ENCODE measurements around the gene PPM1N. TPM values are rescaled to one million over a fixed set of nuclear protein-coding genes. Genes with fewer than 3 reads are reported as not detected.
A peak's percentile ranks its signal among the peaks of the same experiment; 100 is the strongest.

PPM1N gene
- total RNA-seq, 2 donors from 2014 or later: 1.5 to 7.4 TPM

- peak in 1 of 2 donors; percentile 4 for ATAC-seq
- Mint-ChIP-seq H3K36me3 (peaks cover 0 to 9% of the 10 kb centered on the region in 2 donors), H3K27ac (peak overlapping the region; percentile 96 to 98), H3K9me3 (no peaks in the 10 kb centered on the region)
- peak in 1 of 2 donors; percentile 63 for DNase-seq (ENCODE audit: low spot score in 2 of 2)
Observed at GRCh38 chr19:45468159-45468651, 30.0 kb upstream of the PPM1N start.

- Mint-ChIP-seq H3K9me3 (no peaks in the 10 kb centered on the region), H3K36me3 (peaks cover 0 to 9% of the 10 kb centered on the region in 2 donors), H3K27ac (peak overlapping the region; percentile 96 to 98)
- DNase-seq (ENCODE audit: low spot score in 2 of 2): no peak
- ATAC-seq: peak; percentile 54 to 55
Observed at GRCh38 chr19:45468803-45469131, 29.5 kb upstream of the PPM1N start.

- Mint-ChIP-seq H3K27ac (peak overlapping the region; percentile 96 to 99), H3K36me3 (peaks cover 0 to 9% of the 10 kb centered on the region in 2 donors), H3K9me3 (no peaks in the 10 kb centered on the region)
- DNase-seq (ENCODE audit: low spot score in 2 of 2) (peak; percentile 94), ATAC-seq (peak; percentile 74)
Observed at GRCh38 chr19:45469132-45469944, 28.9 kb upstream of the PPM1N start.

- DNase-seq (ENCODE audit: low spot score in 2 of 2): peak in 1 of 2 donors; percentile 64
- ATAC-seq: peak; percentile 7 to 27
- Mint-ChIP-seq H3K27ac (peak overlapping the region; percentile 96 to 99), H3K36me3 (peaks cover 0 to 9% of the 10 kb centered on the region in 2 donors), H3K9me3 (no peaks in the 10 kb centered on the region)
Observed at GRCh38 chr19:45469945-45470761, 28.1 kb upstream of the PPM1N start.

- DNase-seq (ENCODE audit: low spot score in 2 of 2) (no peak), ATAC-seq (no peak)
- Mint-ChIP-seq H3K27ac (peak overlapping the region; percentile 90 to 96), H3K9me3 (no peaks in the 10 kb centered on the region), H3K36me3 (peaks cover 0 to 9% of the 10 kb centered on the region in 2 donors)
Observed at GRCh38 chr19:45470762-45471081, 27.5 kb upstream of the PPM1N start.

- no peaks in the 10 kb centered on the region for H3K9me3 Mint-ChIP-seq
Observed at GRCh38 chr19:45471111-45471930, 26.9 kb upstream of the PPM1N start.

GRCh38 chr19:45471931-45472562 is 26.2 kb upstream of the PPM1N start:
- H3K9me3 Mint-ChIP-seq: no peaks in the 10 kb centered on the region

More at GRCh38 chr19:45471111-45471930, 26.9 kb upstream of the PPM1N start:
- DNase-seq (ENCODE audit: low spot score in 2 of 2) (no peak), ATAC-seq (no peak)
- H3K27ac Mint-ChIP-seq: peak overlapping the region; percentile 90 to 96
- peaks cover 0 to 9% of the 10 kb centered on the region in 2 donors for H3K36me3 Mint-ChIP-seq

GRCh38 chr19:45472563-45473366 is 25.5 kb upstream of the PPM1N start:
- H3K9me3 Mint-ChIP-seq: no peaks in the 10 kb centered on the region
- peak overlapping the region; percentile 90 to 96 for H3K27ac Mint-ChIP-seq
- H3K36me3 Mint-ChIP-seq: peaks cover 0 to 9% of the 10 kb centered on the region in 2 donors
- ATAC-seq (no peak), DNase-seq (ENCODE audit: low spot score in 2 of 2) (no peak)

More at GRCh38 chr19:45471931-45472562, 26.2 kb upstream of the PPM1N start:
- ATAC-seq (no peak), DNase-seq (ENCODE audit: low spot score in 2 of 2) (no peak)
- H3K27ac Mint-ChIP-seq: peak overlapping the region; percentile 90 to 96
- H3K36me3 Mint-ChIP-seq: peaks cover 0 to 9% of the 10 kb centered on the region in 2 donors

- no peak for ATAC-seq
- Mint-ChIP-seq H3K27ac (peak overlapping the region; percentile 96), H3K9me3 (no peaks in the 10 kb centered on the region), H3K36me3 (peaks cover 0 to 9% of the 10 kb centered on the region in 2 donors)
- no peak for DNase-seq (ENCODE audit: low spot score in 2 of 2)
Observed at GRCh38 chr19:45473367-45473681, 24.9 kb upstream of the PPM1N start.

- H3K9me3 Mint-ChIP-seq: no peaks in the 10 kb centered on the region
- no peak for ATAC-seq
- H3K36me3 Mint-ChIP-seq: peaks cover 0 to 9% of the 10 kb centered on the region in 2 donors
- DNase-seq (ENCODE audit: low spot score in 2 of 2): no peak
- H3K27ac Mint-ChIP-seq: peak overlapping the region; percentile 96
Observed at GRCh38 chr19:45473682-45474605, 24.3 kb upstream of the PPM1N start.

GRCh38 chr19:45474606-45475521 is 23.4 kb upstream of the PPM1N start:
- ATAC-seq (no peak), DNase-seq (ENCODE audit: low spot score in 2 of 2) (no peak)
- Mint-ChIP-seq H3K27ac (peak overlapping the region; percentile 96), H3K9me3 (no peaks in the 10 kb centered on the region), H3K36me3 (peaks cover 0 to 9% of the 10 kb centered on the region in 2 donors)

GRCh38 chr19:45475537-45476291 is 22.5 kb upstream of the PPM1N start:
- H3K9me3 Mint-ChIP-seq: no peaks in the 10 kb centered on the region
- peak overlapping the region in 1 of 2 donors; percentile 96 for H3K27ac Mint-ChIP-seq
- DNase-seq (ENCODE audit: low spot score in 2 of 2): no peak
- H3K36me3 Mint-ChIP-seq: peaks cover 0 to 9% of the 10 kb centered on the region in 2 donors
- ATAC-seq: no peak

- Mint-ChIP-seq H3K36me3 (peaks cover 0 to 9% of the 10 kb centered on the region in 2 donors), H3K27ac (peak overlapping the region in 1 of 2 donors; percentile 96), H3K9me3 (no peaks in the 10 kb centered on the region)
- ATAC-seq (no peak), DNase-seq (ENCODE audit: low spot score in 2 of 2) (no peak)
Observed at GRCh38 chr19:45476304-45476703, 21.9 kb upstream of the PPM1N start.

Data from activated naive CD4-positive, alpha-beta T cell treated with anti-CD3 and anti-CD28 coated beads, Interleukin-2, amount 50 U/mL, for 72 hours (primary cell).